ENCODE results near the gene PLS1. TPM values are rescaled to one million over a fixed set of nuclear protein-coding genes. Genes with fewer than 3 reads are reported as not detected.

The PLS1 gene
- total RNA-seq, 1 donor from 2014 or later, result 15.7 TPM

DNA sequence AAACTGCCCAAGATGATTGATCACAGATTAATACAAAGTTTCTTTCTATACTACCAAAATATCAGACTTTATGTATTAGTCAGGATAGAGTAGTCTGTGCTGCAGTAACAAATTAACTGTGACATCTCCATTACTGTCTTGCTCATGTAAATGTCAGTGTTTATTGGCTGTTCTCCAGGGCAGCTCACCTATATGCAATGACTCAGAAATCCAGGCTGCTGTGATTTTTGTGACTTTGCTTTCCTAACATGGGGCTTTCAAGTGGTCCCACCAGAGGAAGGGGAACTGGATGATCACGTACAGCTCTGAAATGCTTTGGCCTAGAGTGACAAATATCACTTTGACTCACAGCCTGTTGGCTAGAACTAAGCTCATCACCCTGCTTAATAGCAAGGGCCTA lies 12.9 kb downstream of the PLS1 start:
- H3K4me1 Mint-ChIP-seq (ENCODE audit: low read depth), result peaks cover 5% of the 10 kb centered on the region
- no peaks in the 10 kb centered on the region for H3K36me3 Mint-ChIP-seq (ENCODE audit: insufficient read depth)
- H3K4me3 Mint-ChIP-seq (ENCODE audit: low read depth), result no peak overlapping the region
- no peak for DNase-seq (ENCODE audit: low spot score, unreplicated experiment)
- H3K27me3 Mint-ChIP-seq, result no peaks in the 10 kb centered on the region
- H3K27ac Mint-ChIP-seq, result no peak overlapping the region
- TF ChIP-seq, protein P1, sequence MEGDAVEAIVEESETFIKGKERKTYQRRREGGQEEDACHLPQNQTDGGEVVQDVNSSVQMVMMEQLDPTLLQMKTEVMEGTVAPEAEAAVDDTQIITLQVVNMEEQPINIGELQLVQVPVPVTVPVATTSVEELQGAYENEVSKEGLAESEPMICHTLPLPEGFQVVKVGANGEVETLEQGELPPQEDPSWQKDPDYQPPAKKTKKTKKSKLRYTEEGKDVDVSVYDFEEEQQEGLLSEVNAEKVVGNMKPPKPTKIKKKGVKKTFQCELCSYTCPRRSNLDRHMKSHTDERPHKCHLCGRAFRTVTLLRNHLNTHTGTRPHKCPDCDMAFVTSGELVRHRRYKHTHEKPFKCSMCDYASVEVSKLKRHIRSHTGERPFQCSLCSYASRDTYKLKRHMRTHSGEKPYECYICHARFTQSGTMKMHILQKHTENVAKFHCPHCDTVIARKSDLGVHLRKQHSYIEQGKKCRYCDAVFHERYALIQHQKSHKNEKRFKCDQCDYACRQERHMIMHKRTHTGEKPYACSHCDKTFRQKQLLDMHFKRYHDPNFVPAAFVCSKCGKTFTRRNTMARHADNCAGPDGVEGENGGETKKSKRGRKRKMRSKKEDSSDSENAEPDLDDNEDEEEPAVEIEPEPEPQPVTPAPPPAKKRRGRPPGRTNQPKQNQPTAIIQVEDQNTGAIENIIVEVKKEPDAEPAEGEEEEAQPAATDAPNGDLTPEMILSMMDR (IDR thresholded peaks at IDR 0.05; ENCODE audit: unreplicated experiment), result no peak
- H3K9me3 Mint-ChIP-seq (ENCODE audit: low read depth), result no peaks in the 10 kb centered on the region

DNA sequence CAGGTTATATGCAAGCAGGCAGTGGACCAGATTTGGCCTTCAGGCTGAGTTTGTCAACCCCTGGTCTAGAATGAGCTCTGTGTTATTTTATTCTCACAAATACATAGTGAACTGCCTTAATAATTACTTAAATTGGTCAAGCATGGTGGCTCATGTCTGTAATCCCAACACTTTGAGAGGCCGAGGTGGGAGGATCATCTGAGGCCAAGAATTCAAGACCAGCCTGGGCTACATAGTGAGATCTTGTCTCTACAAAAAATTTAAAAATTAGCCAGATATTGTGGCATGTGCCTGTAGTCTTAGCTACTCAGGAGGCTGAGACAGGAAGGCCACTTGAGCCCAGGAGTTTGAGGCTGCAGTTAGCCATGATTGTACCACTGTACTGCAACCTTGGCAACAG lies 15.0 kb downstream of the PLS1 start:
- H3K36me3 Mint-ChIP-seq (ENCODE audit: insufficient read depth), result no peaks in the 10 kb centered on the region

DNA sequence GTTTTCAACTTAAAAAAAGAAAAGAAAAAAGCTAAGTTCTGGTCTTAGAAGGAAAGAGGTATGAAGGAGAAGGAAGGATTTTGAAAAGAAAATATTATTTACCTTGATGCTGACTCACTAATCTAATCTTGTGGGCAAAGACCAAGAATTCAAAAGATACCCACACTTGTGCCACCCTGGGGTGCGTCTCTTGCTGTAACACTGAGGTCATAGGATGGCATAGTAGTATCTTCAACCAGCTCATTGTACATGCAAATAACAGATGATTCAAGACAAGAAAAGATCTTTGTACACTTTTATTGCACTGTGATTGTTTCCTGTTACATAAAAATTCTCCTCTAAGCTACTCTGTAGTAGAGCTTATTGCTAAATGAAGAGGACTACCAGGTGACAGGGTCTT lies 17.3 kb downstream of the PLS1 start:
- Mint-ChIP-seq H3K36me3 (ENCODE audit: insufficient read depth) (no peaks in the 10 kb centered on the region), H3K27me3 (no peaks in the 10 kb centered on the region), H3K27ac (no peak overlapping the region), H3K4me1 (ENCODE audit: low read depth) (peaks cover 2% of the 10 kb centered on the region), H3K4me3 (ENCODE audit: low read depth) (no peak overlapping the region), H3K9me3 (ENCODE audit: low read depth) (no peaks in the 10 kb centered on the region)
- TF ChIP-seq, protein P1 (IDR thresholded peaks at IDR 0.05; ENCODE audit: unreplicated experiment), result no peak
- no peak for DNase-seq (ENCODE audit: low spot score, unreplicated experiment)

More for the DNA sequence above, 15.0 kb downstream of the PLS1 start:
- no peaks in the 10 kb centered on the region for H3K9me3 Mint-ChIP-seq (ENCODE audit: low read depth)
- no peak overlapping the region for H3K27ac Mint-ChIP-seq
- no peak for DNase-seq (ENCODE audit: low spot score, unreplicated experiment)
- TF ChIP-seq, protein P1 (IDR thresholded peaks at IDR 0.05; ENCODE audit: unreplicated experiment), result no peak
- no peak overlapping the region for H3K4me3 Mint-ChIP-seq (ENCODE audit: low read depth)
- no peaks in the 10 kb centered on the region for H3K27me3 Mint-ChIP-seq
- no peaks in the 10 kb centered on the region for H3K4me1 Mint-ChIP-seq (ENCODE audit: low read depth)

DNA sequence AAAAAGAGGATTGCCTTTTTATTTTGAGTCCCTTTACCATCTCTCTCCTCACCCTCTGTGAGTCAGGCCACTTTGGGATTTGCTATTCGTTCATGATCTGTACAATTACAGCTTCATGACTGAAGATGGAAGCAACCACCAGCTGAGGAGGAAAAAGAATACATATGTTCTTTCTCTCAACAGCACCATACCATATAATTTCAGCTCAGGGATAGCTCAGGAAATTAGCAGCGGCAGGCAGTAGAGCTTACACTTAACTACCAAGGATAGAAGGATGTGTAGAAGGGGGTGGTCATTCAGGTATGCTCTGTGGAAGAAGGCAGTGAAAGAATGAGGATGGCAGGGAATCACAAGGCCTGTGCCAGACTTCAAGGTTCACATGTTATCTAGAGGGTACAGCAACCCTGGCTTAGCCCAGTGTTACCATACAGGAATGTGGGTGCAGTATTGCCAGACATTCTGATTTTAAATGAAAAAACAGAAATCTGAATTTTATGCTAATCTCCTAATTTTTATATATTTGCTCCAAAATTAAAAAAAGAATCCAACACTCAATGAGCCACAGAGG lies 17.9 kb downstream of the PLS1 start:
- TF ChIP-seq, protein P1 (IDR thresholded peaks at IDR 0.05; ENCODE audit: unreplicated experiment), result no peak
- H3K4me3 Mint-ChIP-seq (ENCODE audit: low read depth), result no peak overlapping the region
- no peak overlapping the region for H3K27ac Mint-ChIP-seq
- no peaks in the 10 kb centered on the region for H3K9me3 Mint-ChIP-seq (ENCODE audit: low read depth)
- no peaks in the 10 kb centered on the region for H3K36me3 Mint-ChIP-seq (ENCODE audit: insufficient read depth)
- DNase-seq (ENCODE audit: low spot score, unreplicated experiment), result no peak
- peaks cover 8% of the 10 kb centered on the region for H3K4me1 Mint-ChIP-seq (ENCODE audit: low read depth)
- no peaks in the 10 kb centered on the region for H3K27me3 Mint-ChIP-seq

DNA sequence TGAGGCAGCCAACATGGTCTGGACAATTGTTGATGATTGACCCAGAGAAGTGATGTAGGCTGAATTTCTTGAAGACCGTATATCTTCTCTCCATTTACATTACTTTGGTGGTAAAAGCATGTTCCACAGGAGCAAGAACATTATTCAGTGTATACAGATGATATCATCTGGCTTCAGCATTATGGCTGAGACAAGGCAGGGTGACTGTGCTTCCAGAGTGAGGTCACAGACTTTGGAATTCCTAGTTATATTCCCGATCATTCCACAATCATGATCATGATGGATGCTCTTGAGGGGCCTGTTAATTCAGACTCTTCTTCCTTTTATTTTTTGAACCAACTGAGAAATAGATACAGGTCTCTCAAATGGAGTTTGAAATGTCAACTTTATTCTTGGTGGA lies 19.0 kb downstream of the PLS1 start:
- Mint-ChIP-seq H3K4me1 (ENCODE audit: low read depth) (peaks cover 13% of the 10 kb centered on the region), H3K4me3 (ENCODE audit: low read depth) (no peak overlapping the region), H3K36me3 (ENCODE audit: insufficient read depth) (no peaks in the 10 kb centered on the region), H3K27me3 (no peaks in the 10 kb centered on the region), H3K9me3 (ENCODE audit: low read depth) (no peaks in the 10 kb centered on the region), H3K27ac (no peak overlapping the region)
- no peak for DNase-seq (ENCODE audit: low spot score, unreplicated experiment)
- TF ChIP-seq, protein P1 (IDR thresholded peaks at IDR 0.05; ENCODE audit: unreplicated experiment), result no peak

Measured in progenitor cell of endocrine pancreas (in vitro differentiated cells).